Measurements from ENCODE around the gene SPC25. TPM values are rescaled to one million over a fixed set of nuclear protein-coding genes. Genes with fewer than 3 reads are reported as not detected.
A peak's percentile ranks its signal among the peaks of the same experiment; 100 is the strongest.

SPC25 gene
- total and polyA plus RNA-seq, 2 of the 13 experiments (the other 11 are each of a cell fraction or from before 2014, with no cell fraction given): 11.3 to 26.5 TPM

- TF ChIP-seq EED (CRISPR knock-in tag; IDR thresholded peaks at IDR 0.05) (no peak), ZNF569 (CRISPR knock-in tag; IDR thresholded peaks at IDR 0.05; ENCODE audit: borderline replicate concordance) (no peak), TCF7 (IDR thresholded peaks at IDR 0.05; ENCODE audit: low read depth) (no peak), WIZ (CRISPR knock-in tag; IDR thresholded peaks at IDR 0.05) (no peak), ZMYM3 (CRISPR knock-in tag; IDR thresholded peaks at IDR 0.05) (no peak), CSRNP2 (CRISPR knock-in tag; conservative IDR thresholded peaks at IDR 0.05; ENCODE audit: low read depth) (no peak), CC2D1A (CRISPR knock-in tag; IDR thresholded peaks at IDR 0.05) (no peak), NONO (IDR thresholded peaks at IDR 0.05) (no peak), NONO (CRISPR knock-in tag; conservative IDR thresholded peaks at IDR 0.05) (peak; percentile 69; the same call in 1 of the 2 replicates), ZNF326 (CRISPR knock-in tag; IDR thresholded peaks at IDR 0.05; ENCODE audit: borderline replicate concordance) (no peak), ZUFSP (CRISPR knock-in tag; IDR thresholded peaks at IDR 0.05; ENCODE audit: borderline replicate concordance) (no peak), ZNF614 (CRISPR knock-in tag; IDR thresholded peaks at IDR 0.05; ENCODE audit: borderline replicate concordance) (peak; percentile 84; the same call in 1 of the 2 replicates), YEATS2 (CRISPR knock-in tag; IDR thresholded peaks at IDR 0.05; ENCODE audit: borderline replicate concordance) (peak; percentile 88), SATB2 (CRISPR knock-in tag; IDR thresholded peaks at IDR 0.05) (no peak), PAXIP1 (CRISPR knock-in tag; conservative IDR thresholded peaks at IDR 0.05) (no peak; the same call in 1 of the 2 replicates), PCBP2 (optimal IDR thresholded peaks at IDR 0.05; ENCODE audit: low read depth, low read length, poor library complexity, severe bottlenecking) (no peak), GPN1 (CRISPR knock-in tag; IDR thresholded peaks at IDR 0.05; ENCODE audit: borderline replicate concordance) (no peak), ZEB1 (IDR thresholded peaks at IDR 0.05; ENCODE audit: insufficient replicate concordance, low read depth) (no peak), ZNF317 (CRISPR knock-in tag; IDR thresholded peaks at IDR 0.05) (peak; percentile 42; the same call in 1 of the 2 replicates), CENPT (CRISPR knock-in tag; IDR thresholded peaks at IDR 0.05; ENCODE audit: low read depth) (no peak), AGO2 (optimal IDR thresholded peaks at IDR 0.05; ENCODE audit: low read depth, low read length) (no peak)
- TF ChIP-seq, protein P1, sequence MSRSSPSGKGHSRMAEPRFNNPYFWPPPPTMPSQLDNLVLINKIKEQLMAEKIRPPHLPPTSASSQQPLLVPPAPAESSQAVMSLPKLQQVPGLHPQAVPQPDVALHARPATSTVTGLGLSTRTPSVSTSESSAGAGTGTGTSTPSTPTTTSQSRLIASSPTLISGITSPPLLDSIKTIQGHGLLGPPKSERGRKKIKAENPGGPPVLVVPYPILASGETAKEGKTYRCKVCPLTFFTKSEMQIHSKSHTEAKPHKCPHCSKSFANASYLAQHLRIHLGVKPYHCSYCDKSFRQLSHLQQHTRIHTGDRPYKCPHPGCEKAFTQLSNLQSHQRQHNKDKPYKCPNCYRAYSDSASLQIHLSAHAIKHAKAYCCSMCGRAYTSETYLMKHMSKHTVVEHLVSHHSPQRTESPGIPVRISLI (CRISPR knock-in tag; IDR thresholded peaks at IDR 0.05; ENCODE audit: borderline replicate concordance): no peak
Observed at GRCh38 chr2:168890006-168890782, at the start of gene SPC25 (continued).

All from HepG2 (cell line).